ENCODE measurements around the gene WNT8A. TPM values are rescaled to one million over a fixed set of nuclear protein-coding genes. Genes with fewer than 3 reads are reported as not detected.

Gene WNT8A
- total and polyA plus RNA-seq, 2 of the 8 experiments (the other 6 are each of a cell fraction or from before 2014, with no cell fraction given): 0.06 TPM; not detected in 1

- TF ChIP-seq CTBP2 (IDR thresholded peaks at IDR 0.05; ENCODE audit: borderline replicate concordance, insufficient read depth, insufficient read length, low read length) (no peak), RNF2 (IDR thresholded peaks at IDR 0.05; ENCODE audit: borderline replicate concordance, low read depth, low read length, missing control alignments, poor library complexity, severe bottlenecking) (no peak), ASH2L (IDR thresholded peaks at IDR 0.05; ENCODE audit: low read length) (peak; percentile 66), BACH1 (IDR thresholded peaks at IDR 0.05; ENCODE audit: low read length) (no peak), ZNF274 (IDR thresholded peaks at IDR 0.05; ENCODE audit: borderline replicate concordance, extremely low read depth, low read length) (peak; percentile 48; the same call in 1 of the 2 replicates), JUN (IDR thresholded peaks at IDR 0.05; ENCODE audit: low read depth, low read length) (no peak), GTF2F1 (IDR thresholded peaks at IDR 0.05; ENCODE audit: borderline replicate concordance, low read depth, low read length) (no peak), NRF1 (IDR thresholded peaks at IDR 0.05; ENCODE audit: low read depth, low read length) (no peak), CREB1 (IDR thresholded peaks at IDR 0.05) (no peak), SRF (IDR thresholded peaks at IDR 0.05; ENCODE audit: low read depth, low read length) (no peak), CHD2 (IDR thresholded peaks at IDR 0.05; ENCODE audit: low read length) (no peak), KDM4A (IDR thresholded peaks at IDR 0.05; ENCODE audit: low read depth, low read length, severe bottlenecking) (no peak), SIX5 (IDR thresholded peaks at IDR 0.05; ENCODE audit: low read depth, low read length) (no peak), RFX5 (IDR thresholded peaks at IDR 0.05; ENCODE audit: borderline replicate concordance, low read depth, low read length) (no peak), EGR1 (IDR thresholded peaks at IDR 0.05; ENCODE audit: borderline replicate concordance, low read depth, low read length) (peak; percentile 63), RBBP5 (IDR thresholded peaks at IDR 0.05; ENCODE audit: borderline replicate concordance, low read depth, low read length) (no peak), POLR2A (IDR thresholded peaks at IDR 0.05; ENCODE audit: control extremely low read depth in 1 of 2, low read depth in 2 of 2, low read length in 2 of 2) (no peak), BCL11A (IDR thresholded peaks at IDR 0.05; ENCODE audit: low read depth in 2 of 2, low read length in 2 of 2) (no peak), EP300 (IDR thresholded peaks at IDR 0.05; ENCODE audit: borderline replicate concordance in 1 of 2, low read depth in 2 of 2, low read length in 2 of 2) (peak in 1 of 2 experiments; percentile 66; a peak in 1 of 3 replicates), CHD1 (IDR thresholded peaks at IDR 0.05; ENCODE audit: low read depth, low read length) (no peak), YY1 (IDR thresholded peaks at IDR 0.05; ENCODE audit: low read depth, low read length) (no peak), KDM1A (IDR thresholded peaks at IDR 0.05; ENCODE audit: borderline replicate concordance, low read length) (no peak), TAF1 (IDR thresholded peaks at IDR 0.05; ENCODE audit: low read depth, low read length) (no peak), RAD21 (IDR thresholded peaks at IDR 0.05 in 1 of 2, conservative IDR thresholded peaks at IDR 0.05 in 1 of 2; ENCODE audit: low read depth in 2 of 2, low read length in 2 of 2) (no peak), CBX8 (IDR thresholded peaks at IDR 0.05; ENCODE audit: borderline replicate concordance, low read depth, low read length) (no peak)
These were observed 11.5 kb downstream of the WNT8A start (continued) for GRCh38 chr5:138095100-138095907.
